K562 (cell line): ENCODE results near the gene GET4. TPM values are rescaled to one million over a fixed set of nuclear protein-coding genes. Genes with fewer than 3 reads are reported as not detected.

Experiments
- ATAC-seq: fragments of 200-7000 bp; cut with Tn5 transposase; 3 replicates; pipeline ENCODE4 v1.9.1; 2020; ENCODE audit warnings: moderate library complexity
- BruUV-seq: library from RNA; stranded (reverse); fragments of 400-500 nt; replicated peaks from 2 replicates; lab custom pipeline; 2021; lab: Mats Ljungman, UMichigan
- CTCF ChIA-PET: fragments of 300-600 bp; formaldehyde crosslinking; extraction: SDS; loops from one replicate; lab custom pipeline; 2021; ENCODE audit warnings: low intra/inter-chr PET ratio; lab: Yijun Ruan, JAX
- POLR2A ChIA-PET: fragments of 300-600, 350-650 bp; sonication (Branson Sonifier 250); formaldehyde crosslinking; extraction: SDS; loops from one replicate; lab custom pipeline; 2021; ENCODE audit warnings: antibody characterized with exemption, inconsistent platforms; lab: Yijun Ruan, JAX
- DNase-seq, 4 experiments: peaks; one replicate each; pipeline versions ENCODE4 v3.0.0 to v3.0.0-alpha.2; 2011 to 2018; ENCODE audit warnings: low spot score in 3 of 4, mixed read lengths in 3 of 4; ENCODE audit errors: extremely low read depth in 1 of 4
- FAIRE-seq: peaks from 2 replicates; lab custom pipeline; 2011; peaks lifted over from hg19 to GRCh38; lab: Jason Lieb, UNC
- H2AFZ ChIP-seq: 2 replicates; pipeline ENCODE4 v1.6.0; 2011; ENCODE audit warnings: low read depth, low read length, control low read depth, inconsistent platforms
- H3K27ac ChIP-seq: fragments of 200-600 bp; 3 replicates; pipeline ENCODE4 v1.8.0; 2011; ENCODE audit warnings: low read depth, mild to moderate bottlenecking, control low read depth, inconsistent platforms, low read length, moderate library complexity, mixed read lengths; ENCODE audit errors: extremely low read depth
- H3K27me3 ChIP-seq, 2 experiments: fragments of 300-600 bp in 1 of 2; 2 replicates in 1 of 2; 3 replicates in 1 of 2; pipeline versions ENCODE4 v1.6.0 to v1.8.0; 2011; ENCODE audit warnings: inconsistent platforms in 2 of 2, low read length in 2 of 2, mild to moderate bottlenecking in 1 of 2, mixed read lengths in 1 of 2, moderate library complexity in 1 of 2; ENCODE audit not compliant: control insufficient read depth in 2 of 2, insufficient read depth in 2 of 2
- H3K36me3 ChIP-seq: fragments of 300-600 bp; 3 replicates; pipeline ENCODE4 v1.8.0; 2011; ENCODE audit warnings: mild to moderate bottlenecking, low read length, inconsistent platforms; ENCODE audit not compliant: control insufficient read depth, insufficient read depth
- H3K4me1 ChIP-seq, 2 experiments: fragments of 200-600 bp in 1 of 2; replicated peaks in 1 of 2; 2 replicates in 1 of 2; 3 replicates in 1 of 2; pipeline versions ENCODE4 v1.5.1 to v1.8.0; 2011; ENCODE audit warnings: inconsistent platforms in 2 of 2, low read length in 2 of 2, mild to moderate bottlenecking in 1 of 2, mixed read lengths in 1 of 2, moderate library complexity in 1 of 2; ENCODE audit not compliant: control insufficient read depth in 2 of 2, insufficient read depth in 2 of 2
- H3K4me2 ChIP-seq: 2 replicates; pipeline ENCODE4 v1.6.1; 2011; ENCODE audit warnings: low read length, control low read depth, inconsistent platforms, mixed read lengths; ENCODE audit not compliant: insufficient read depth
- H3K4me3 ChIP-seq: fragments of 200-600 bp; sonication (generic), shearing (Covaris generic); 2 replicates; pipeline ENCODE4 v1.5.1; 2016; ENCODE audit warnings: control low read depth, inconsistent platforms
- H3K79me2 ChIP-seq: fragments of 200-600 bp; 3 replicates; pipeline ENCODE4 v1.8.0; 2011; ENCODE audit warnings: low read length, inconsistent platforms; ENCODE audit not compliant: control insufficient read depth, insufficient read depth
- H3K9ac ChIP-seq, 2 experiments: 2 replicates each; pipeline versions ENCODE4 v1.6.0 to v1.6.1; 2011; ENCODE audit warnings: low read depth in 2 of 2, low read length in 2 of 2, control low read depth in 1 of 2, inconsistent platforms in 1 of 2, mild to moderate bottlenecking in 1 of 2, mixed read lengths in 1 of 2; ENCODE audit not compliant: insufficient read depth in 1 of 2
- H3K9me1 ChIP-seq: one replicate; pipeline ENCODE4 v1.6.0; 2011; ENCODE audit warnings: inconsistent platforms, mild to moderate bottlenecking, low read length, moderate library complexity; ENCODE audit not compliant: control insufficient read depth, insufficient read depth
- H3K9me3 ChIP-seq: replicated peaks from 2 replicates; pipeline ENCODE4 v1.5.1; 2011; ENCODE audit warnings: low read depth, low read length, inconsistent platforms; ENCODE audit not compliant: control insufficient read depth, insufficient read depth
- H4K20me1 ChIP-seq: replicated peaks from 2 replicates; pipeline ENCODE4 v1.6.1; 2011; ENCODE audit warnings: low read length, inconsistent platforms, mixed read lengths; ENCODE audit not compliant: control insufficient read depth, insufficient read depth
- BRF1 ChIP-seq: IDR thresholded peaks from 3 replicates; pipeline ENCODE4 v1.6.1; 2011; ENCODE audit warnings: borderline replicate concordance, mild to moderate bottlenecking; ENCODE audit not compliant: insufficient read length; ENCODE audit errors: extremely low read depth
- HDAC2 ChIP-seq: fragments of 450-650 bp; IDR thresholded peaks from 2 replicates; pipeline ENCODE4 v1.6.1; 2016; ENCODE audit warnings: mild to moderate bottlenecking
- HMG20A ChIP-seq: fragments of 450-650 bp; formaldehyde crosslinking; conservative IDR thresholded peaks from 2 replicates; pipeline ENCODE4 v1.4.0; 2020; ENCODE audit warnings: mild to moderate bottlenecking, mixed read lengths
- TCF7 ChIP-seq: sonication (generic); IDR thresholded peaks from 2 replicates; pipeline ENCODE4 v1.6.1; 2016; ENCODE audit warnings: antibody characterized with exemption, borderline replicate concordance
- ZNF23 ChIP-seq: fragments of 250-450 bp; sonication (Bioruptor Pico); IDR thresholded peaks from 2 replicates; pipeline ENCODE4 v1.4.0; 2020; ENCODE audit warnings: mild to moderate bottlenecking
- ZNF316 ChIP-seq: fragments of 450-650 bp; IDR thresholded peaks from 2 replicates; pipeline ENCODE4 v1.6.1; 2016
- WGBS: fragments of 100-300 bp; shearing (Covaris generic); methylation state at CpG from one replicate; pipeline ENCODE4 v1.1.6; 2016; ENCODE audit warnings: low coverage, mixed read lengths; ENCODE audit not compliant: insufficient coverage; ENCODE audit errors: missing lambda C conversion rate; 5-methylcytosine and 5-hydroxymethylcytosine counted together
- in situ Hi-C: fragments of 300-500 bp; cut with MboI; formaldehyde crosslinking; loops from 4 replicates; pipeline ENCODE4 v1.15.0; 2018; ENCODE audit warnings: inconsistent platforms, mixed read lengths
- intact Hi-C: fragments of 100-400 bp; cut with micrococcal nuclease; formaldehyde crosslinking; loops from 2 replicates; pipeline ENCODE4 v1.14.2; 2022
- polyA plus RNA-seq, 8 experiments: library from polyadenylated mRNA; depleted of rRNA in 4 of 8; stranded (reverse) in 5 of 8; unstranded in 3 of 8; fragments of >200 nt; fragmentation: Nextera tagmentation in 2 of 8; fragmentation: Illumina TruSeq in 1 of 8; extraction: Ambion mirVana in 2 of 8; extraction: Trizol in 1 of 8; gene quantifications; 2 replicates each; pipeline versions ENCODE4 v1.2.1 to v1.2.3, GENCODE V29; 2011 to 2014; ENCODE audit warnings: inconsistent platforms in 1 of 8, missing spikeins in 1 of 8
- total RNA-seq, 7 experiments: library from RNA; depleted of rRNA in 6 of 7; stranded (reverse); fragments of >200 nt in 6 of 7; fragmentation: Illumina TruSeq in 2 of 7; extraction: Trizol in 2 of 7; gene quantifications; 2 replicates each; pipeline versions ENCODE4 v1.2.1 to v1.2.3, GENCODE V29; 2011 to 2021; ENCODE audit warnings: low replicate concordance in 1 of 7
- TF ChIP-seq, protein P1 (sequence below): fragments of 250-450 bp; sonication (Bioruptor Pico); IDR thresholded peaks from 2 replicates; pipeline ENCODE4 v1.4.0; 2020
- TF ChIP-seq, protein P2 (sequence below): sonication (generic); formaldehyde crosslinking; IDR thresholded peaks from 2 replicates; pipeline ENCODE4 v1.8.1; 2023; ENCODE audit warnings: mild to moderate bottlenecking, missing genetic modification reagents

GET4 gene
- total and polyA plus RNA-seq, 9 of the 15 experiments (the other 6 are each of a cell fraction or from before 2014, with no cell fraction given): 0.99 to 122 (median 40.4) TPM

DNA sequence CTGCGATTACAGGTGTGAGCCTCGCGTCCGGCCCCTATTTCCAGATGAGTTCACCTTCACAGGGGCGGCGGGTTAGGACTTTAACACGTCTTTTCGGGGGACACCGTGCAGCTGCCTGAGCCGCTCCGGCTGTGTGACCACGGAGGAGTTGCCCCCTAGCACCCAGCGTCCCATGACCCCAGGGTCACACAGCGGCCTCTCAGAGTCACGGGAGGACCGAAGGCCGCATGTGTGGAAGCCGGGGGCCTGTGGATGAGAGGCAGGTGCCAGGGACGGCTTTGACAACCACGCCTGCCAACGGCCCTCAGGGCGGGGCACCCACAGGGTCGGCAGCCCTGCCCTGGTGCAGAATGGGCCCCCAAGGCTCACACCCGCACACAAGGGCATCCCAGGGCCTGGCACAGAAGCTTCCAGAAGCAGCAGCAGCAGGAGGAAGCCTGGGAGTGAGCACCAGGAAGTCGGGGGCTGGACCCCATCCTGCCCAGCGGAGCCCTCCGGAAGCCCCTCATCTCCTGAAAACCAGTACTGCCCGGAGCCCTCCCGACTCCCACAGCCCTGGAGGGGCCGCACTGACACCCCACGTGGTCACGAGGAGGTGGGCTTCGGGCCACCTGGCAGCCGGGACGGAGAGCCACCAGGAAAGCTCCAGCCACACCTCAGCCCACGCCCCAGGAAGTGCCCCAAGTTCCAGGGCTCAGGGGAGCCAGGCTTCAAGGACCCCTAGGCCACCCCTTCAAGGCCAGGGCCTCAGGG lies 45.4 kb downstream of the GET4 start:
- H2AFZ ChIP-seq: no peak overlapping the region
- H3K27ac ChIP-seq: no peak overlapping the region
- 51% methylated on average over 28 of the region's 36 CpGs for WGBS
- H4K20me1 ChIP-seq: no peaks in the 10 kb centered on the region
- POLR2A ChIA-PET: interaction anchor here (0.7 to 1.2 kb wide), 2 partner anchors 10 to 14 kb away, joined by 3 to 4 read pairs; no protein-coding TSS in a partner anchor
- BruUV-seq: no TSS peak
- intact Hi-C loops: no loop called here
- no peak overlapping the region for H3K4me2 ChIP-seq
- peaks cover 10 to 62% of the 10 kb centered on the region in 2 experiments for H3K4me1 ChIP-seq
- peaks cover 0 to 20% of the 10 kb centered on the region in 2 experiments; a peak in 2 of 5 replicates for H3K27me3 ChIP-seq
- TF ChIP-seq ZNF316 (no peak), HMG20A (CRISPR knock-in tag) (no peak), TCF7 (no peak), BRF1 (no peak), ZNF23 (CRISPR knock-in tag) (no peak), HDAC2 (no peak)
- TF ChIP-seq, protein P1, sequence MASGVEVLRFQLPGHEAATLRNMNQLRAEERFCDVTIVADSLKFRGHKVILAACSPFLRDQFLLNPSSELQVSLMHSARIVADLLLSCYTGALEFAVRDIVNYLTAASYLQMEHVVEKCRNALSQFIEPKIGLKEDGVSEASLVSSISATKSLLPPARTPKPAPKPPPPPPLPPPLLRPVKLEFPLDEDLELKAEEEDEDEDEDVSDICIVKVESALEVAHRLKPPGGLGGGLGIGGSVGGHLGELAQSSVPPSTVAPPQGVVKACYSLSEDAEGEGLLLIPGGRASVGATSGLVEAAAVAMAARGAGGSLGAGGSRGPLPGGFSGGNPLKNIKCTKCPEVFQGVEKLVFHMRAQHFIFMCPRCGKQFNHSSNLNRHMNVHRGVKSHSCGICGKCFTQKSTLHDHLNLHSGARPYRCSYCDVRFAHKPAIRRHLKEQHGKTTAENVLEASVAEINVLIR (CRISPR knock-in tag): no peak
- TF ChIP-seq, protein P2, sequence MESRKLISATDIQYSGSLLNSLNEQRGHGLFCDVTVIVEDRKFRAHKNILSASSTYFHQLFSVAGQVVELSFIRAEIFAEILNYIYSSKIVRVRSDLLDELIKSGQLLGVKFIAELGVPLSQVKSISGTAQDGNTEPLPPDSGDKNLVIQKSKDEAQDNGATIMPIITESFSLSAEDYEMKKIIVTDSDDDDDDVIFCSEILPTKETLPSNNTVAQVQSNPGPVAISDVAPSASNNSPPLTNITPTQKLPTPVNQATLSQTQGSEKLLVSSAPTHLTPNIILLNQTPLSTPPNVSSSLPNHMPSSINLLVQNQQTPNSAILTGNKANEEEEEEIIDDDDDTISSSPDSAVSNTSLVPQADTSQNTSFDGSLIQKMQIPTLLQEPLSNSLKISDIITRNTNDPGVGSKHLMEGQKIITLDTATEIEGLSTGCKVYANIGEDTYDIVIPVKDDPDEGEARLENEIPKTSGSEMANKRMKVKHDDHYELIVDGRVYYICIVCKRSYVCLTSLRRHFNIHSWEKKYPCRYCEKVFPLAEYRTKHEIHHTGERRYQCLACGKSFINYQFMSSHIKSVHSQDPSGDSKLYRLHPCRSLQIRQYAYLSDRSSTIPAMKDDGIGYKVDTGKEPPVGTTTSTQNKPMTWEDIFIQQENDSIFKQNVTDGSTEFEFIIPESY (CRISPR knock-in tag): 0 out of 2 replicates have a peak, but pooled peaks have one; percentile 10
- TF ChIP-seq, all 486 proteins: peak for 1
- Histone ChIP-seq H3K36me3 (no peaks in the 10 kb centered on the region), H3K9me1 (no peaks in the 10 kb centered on the region), H3K4me3 (no peak overlapping the region), H3K9me3 (no peaks in the 10 kb centered on the region), H3K79me2 (no peaks in the 10 kb centered on the region), H3K9ac (peak overlapping the region in 1 of 2 experiments; percentile 26; a peak in 1 of 4 replicates)
- ATAC-seq (no peak), DNase-seq (no peak), FAIRE-seq (no peak)
- in situ Hi-C loops: no loop called here
- CTCF ChIA-PET: no interaction called here
